Keratinocyte (primary cell): ENCODE data around the gene LHX4. TPM values are rescaled to one million over a fixed set of nuclear protein-coding genes. Genes with fewer than 3 reads are reported as not detected.

Source experiments
- DNase-seq: peaks from one replicate; pipeline ENCODE4 v3.0.0-alpha.2; 2011; ENCODE audit warnings: low read depth, missing footprints, low spot score
- FAIRE-seq: peaks from 2 replicates; lab custom pipeline; 2011; peaks lifted over from hg19 to GRCh38; lab: Jason Lieb, UNC
- H2AFZ ChIP-seq: 2 replicates; pipeline ENCODE4 v1.6.0; 2012; ENCODE audit warnings: low read length, control low read depth, inconsistent platforms; ENCODE audit not compliant: control insufficient read depth
- H3K27ac ChIP-seq: 2 replicates; pipeline ENCODE4 v1.5.1; 2011; ENCODE audit warnings: low read length; ENCODE audit not compliant: control insufficient read depth, insufficient read depth
- H3K27me3 ChIP-seq: 3 replicates; pipeline ENCODE4 v1.6.0; 2011; ENCODE audit warnings: low read length; ENCODE audit not compliant: control insufficient read depth, insufficient read depth; ENCODE audit errors: extremely low read depth
- H3K36me3 ChIP-seq, 2 experiments: 2 replicates in 1 of 2; 3 replicates in 1 of 2; pipeline ENCODE4 v1.5.1; 2011; ENCODE audit warnings: low read length in 2 of 2, mild to moderate bottlenecking in 1 of 2; ENCODE audit not compliant: control insufficient read depth in 2 of 2, insufficient read depth in 2 of 2; ENCODE audit errors: extremely low read depth in 1 of 2
- H3K4me1 ChIP-seq: 3 replicates; pipeline ENCODE4 v1.5.1; 2011; ENCODE audit warnings: low read length; ENCODE audit not compliant: control insufficient read depth, insufficient read depth; ENCODE audit errors: extremely low read depth
- H3K4me2 ChIP-seq: 3 replicates; pipeline ENCODE4 v1.6.0; 2011; ENCODE audit warnings: low read depth, low read length; ENCODE audit not compliant: control insufficient read depth, insufficient read depth; ENCODE audit errors: extremely low read depth
- H3K4me3 ChIP-seq, 3 experiments: fragments of 200-600 bp in 1 of 3; sonication (generic) in 1 of 3; 2 replicates in 2 of 3; 3 replicates in 1 of 3; pipeline ENCODE4 v1.5.1; 2011 to 2016; ENCODE audit warnings: low read length in 3 of 3, mild to moderate bottlenecking in 3 of 3, control low read depth in 2 of 3, inconsistent platforms in 1 of 3, low read depth in 1 of 3, mixed read lengths in 1 of 3, mixed run types in 1 of 3, moderate library complexity in 1 of 3; ENCODE audit not compliant: control insufficient read depth in 2 of 3, insufficient read depth in 2 of 3; ENCODE audit errors: extremely low read depth in 1 of 3
- H3K79me2 ChIP-seq: 2 replicates; pipeline ENCODE4 v1.6.0; 2012; ENCODE audit warnings: low read length; ENCODE audit not compliant: control insufficient read depth, insufficient read depth
- H3K9ac ChIP-seq: 3 replicates; pipeline ENCODE4 v1.6.0; 2011; ENCODE audit warnings: low read length; ENCODE audit not compliant: control insufficient read depth, insufficient read depth; ENCODE audit errors: extremely low read depth
- H3K9me1 ChIP-seq: 3 replicates; pipeline ENCODE4 v1.6.0; 2011; ENCODE audit warnings: low read length; ENCODE audit not compliant: control insufficient read depth, insufficient read depth; ENCODE audit errors: extremely low read depth
- H3K9me3 ChIP-seq: 2 replicates; pipeline ENCODE4 v1.5.1; 2012; ENCODE audit warnings: low read depth, low read length; ENCODE audit not compliant: control insufficient read depth
- H4K20me1 ChIP-seq: 3 replicates; pipeline ENCODE4 v1.6.0; 2011; ENCODE audit warnings: low read length; ENCODE audit not compliant: control insufficient read depth, insufficient read depth; ENCODE audit errors: extremely low read depth
- EZH2 ChIP-seq: IDR thresholded peaks from one replicate; pipeline ENCODE4 v1.6.1; 2012; ENCODE audit warnings: inconsistent platforms, mild to moderate bottlenecking, low read length, moderate library complexity
- dilution Hi-C: fragments of 300-500 bp; cut with MboI; formaldehyde crosslinking; loops from one replicate; pipeline ENCODE4 v1.7.0; 2020; ENCODE audit warnings: low sequenced_read_pairs; ENCODE audit not compliant: extremely low pct_ligation_motif_present
- polyA plus RNA-seq, 5 experiments: library from polyadenylated mRNA; depleted of rRNA in 3 of 5; stranded (reverse) in 3 of 5; stranded (forward) in 1 of 5; unstranded in 1 of 5; fragments of >200 nt; gene quantifications; 1 replicate in 1 of 5; 2 replicates in 3 of 5; 3 replicates in 1 of 5; pipeline versions ENCODE4 v1.2.1 to v1.2.3, GENCODE V29; 2011 to 2012; ENCODE audit warnings: missing spikeins in 2 of 5, low read depth in 1 of 5, low replicate concordance in 1 of 5
- TF ChIP-seq, protein P1 (sequence below), 3 experiments: IDR thresholded peaks in 1 of 3; conservative IDR thresholded peaks in 1 of 3; optimal IDR thresholded peaks in 1 of 3; 2 replicates in 2 of 3; 3 replicates in 1 of 3; pipeline versions ENCODE3 to v1.5.1; 2011; ENCODE audit warnings: low read length in 3 of 3, mild to moderate bottlenecking in 3 of 3, moderate library complexity in 2 of 3, control low read depth in 1 of 3, inconsistent platforms in 1 of 3; ENCODE audit not compliant: insufficient read depth in 2 of 3; ENCODE audit errors: extremely low read depth in 1 of 3

LHX4 gene
- polyA plus RNA-seq, 1 donor (not counting 4 experiments of a cell fraction or from before 2014, with no cell fraction given), result not detected

DNA sequence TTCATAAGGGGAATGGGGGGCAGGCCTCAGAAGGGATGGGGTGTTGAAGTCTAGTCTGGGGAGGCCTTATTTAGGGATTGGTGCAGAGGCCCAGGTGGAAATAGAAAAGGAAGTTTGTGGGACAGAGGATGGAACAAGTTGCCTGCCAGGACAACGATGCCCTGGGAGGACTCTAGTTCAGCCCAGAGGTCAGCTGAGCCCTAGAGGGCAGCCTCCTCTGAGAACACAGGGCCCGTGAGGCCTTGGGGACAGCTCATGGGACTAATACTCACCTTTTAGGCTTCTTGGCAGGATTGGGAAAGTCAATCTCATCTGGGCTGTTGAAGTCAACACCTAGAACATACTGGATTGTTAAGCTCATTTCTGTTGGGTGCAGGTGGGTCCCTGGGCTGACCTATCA is 43.0 kb downstream of the LHX4 start:
- peaks cover 12% of the 10 kb centered on the region in 2 experiments for H3K36me3 ChIP-seq
- no peak overlapping the region for H2AFZ ChIP-seq
- H3K9me3 ChIP-seq, result no peaks in the 10 kb centered on the region
- H3K4me2 ChIP-seq, result no peak overlapping the region
- DNase-seq (no peak), FAIRE-seq (no peak)
- no peak overlapping the region for H3K4me3 ChIP-seq
- H3K27me3 ChIP-seq, result no peaks in the 10 kb centered on the region
- dilution Hi-C loops, result no loop called here
- no peaks in the 10 kb centered on the region for H4K20me1 ChIP-seq
- TF ChIP-seq EZH2, result no peak
- H3K4me1 ChIP-seq, result peaks cover 15% of the 10 kb centered on the region
- H3K9ac ChIP-seq, result no peak overlapping the region
- H3K9me1 ChIP-seq, result peaks cover 5% of the 10 kb centered on the region
- no peaks in the 10 kb centered on the region for H3K79me2 ChIP-seq
- H3K27ac ChIP-seq, result no peak overlapping the region

DNA sequence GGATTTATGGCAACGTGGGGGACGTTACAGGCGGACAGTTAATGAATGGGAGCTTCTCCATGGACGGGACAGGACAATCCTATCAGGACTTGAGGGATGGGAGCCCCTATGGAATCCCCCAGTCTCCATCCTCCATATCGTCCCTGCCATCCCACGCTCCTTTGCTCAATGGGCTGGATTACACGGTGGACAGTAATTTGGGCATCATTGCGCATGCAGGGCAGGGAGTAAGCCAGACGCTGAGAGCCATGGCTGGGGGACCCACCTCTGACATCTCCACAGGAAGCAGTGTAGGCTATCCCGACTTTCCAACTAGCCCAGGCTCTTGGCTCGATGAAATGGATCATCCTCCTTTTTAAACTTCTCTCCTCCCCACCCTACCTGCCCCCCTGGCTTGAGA is 44.2 kb downstream of the LHX4 start:
- DNase-seq (no peak), FAIRE-seq (no peak)
- H3K9me3 ChIP-seq, result no peaks in the 10 kb centered on the region
- dilution Hi-C loops, result no loop called here
- H3K4me1 ChIP-seq, result peaks cover 15% of the 10 kb centered on the region
- peaks cover 15 to 16% of the 10 kb centered on the region in 2 experiments for H3K36me3 ChIP-seq
- TF ChIP-seq, protein P1, sequence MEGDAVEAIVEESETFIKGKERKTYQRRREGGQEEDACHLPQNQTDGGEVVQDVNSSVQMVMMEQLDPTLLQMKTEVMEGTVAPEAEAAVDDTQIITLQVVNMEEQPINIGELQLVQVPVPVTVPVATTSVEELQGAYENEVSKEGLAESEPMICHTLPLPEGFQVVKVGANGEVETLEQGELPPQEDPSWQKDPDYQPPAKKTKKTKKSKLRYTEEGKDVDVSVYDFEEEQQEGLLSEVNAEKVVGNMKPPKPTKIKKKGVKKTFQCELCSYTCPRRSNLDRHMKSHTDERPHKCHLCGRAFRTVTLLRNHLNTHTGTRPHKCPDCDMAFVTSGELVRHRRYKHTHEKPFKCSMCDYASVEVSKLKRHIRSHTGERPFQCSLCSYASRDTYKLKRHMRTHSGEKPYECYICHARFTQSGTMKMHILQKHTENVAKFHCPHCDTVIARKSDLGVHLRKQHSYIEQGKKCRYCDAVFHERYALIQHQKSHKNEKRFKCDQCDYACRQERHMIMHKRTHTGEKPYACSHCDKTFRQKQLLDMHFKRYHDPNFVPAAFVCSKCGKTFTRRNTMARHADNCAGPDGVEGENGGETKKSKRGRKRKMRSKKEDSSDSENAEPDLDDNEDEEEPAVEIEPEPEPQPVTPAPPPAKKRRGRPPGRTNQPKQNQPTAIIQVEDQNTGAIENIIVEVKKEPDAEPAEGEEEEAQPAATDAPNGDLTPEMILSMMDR (optimal IDR thresholded peaks at IDR 0.05 in 1 of 3, IDR thresholded peaks at IDR 0.05 in 1 of 3, conservative IDR thresholded peaks at IDR 0.05 in 1 of 3; ENCODE audit: extremely low read depth in 1 of 3, insufficient read depth in 2 of 3, low read length in 3 of 3), result no peak
- TF ChIP-seq EZH2, result no peak
- no peaks in the 10 kb centered on the region for H3K79me2 ChIP-seq
- peaks cover 5% of the 10 kb centered on the region for H3K9me1 ChIP-seq
- no peaks in the 10 kb centered on the region for H3K27me3 ChIP-seq
- no peak overlapping the region for H3K9ac ChIP-seq
- H3K4me3 ChIP-seq, result no peak overlapping the region
- no peak overlapping the region for H2AFZ ChIP-seq
- H3K27ac ChIP-seq, result no peak overlapping the region
- no peaks in the 10 kb centered on the region for H4K20me1 ChIP-seq
- no peak overlapping the region for H3K4me2 ChIP-seq

DNA sequence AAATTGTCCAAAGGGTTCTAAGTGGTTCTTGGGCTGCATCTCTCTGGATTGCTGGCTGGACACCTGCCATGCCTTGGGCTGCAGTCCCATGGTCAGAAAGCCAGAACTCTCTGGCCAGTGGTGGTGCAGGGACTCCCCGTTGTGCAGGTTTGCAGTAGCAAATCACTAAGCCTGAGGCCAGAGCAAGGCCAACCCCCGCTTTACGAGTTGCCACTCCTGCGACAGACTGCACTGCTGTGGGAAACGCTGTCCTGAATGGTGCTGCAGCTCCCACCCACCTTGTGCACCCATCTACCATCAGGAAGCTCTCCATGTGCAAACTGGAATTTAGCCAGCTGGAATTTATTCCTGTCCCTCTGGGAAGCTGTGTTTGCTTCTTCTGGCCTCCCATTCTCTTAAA is 45.7 kb downstream of the LHX4 start:
- H4K20me1 ChIP-seq, result no peaks in the 10 kb centered on the region
- FAIRE-seq (no peak), DNase-seq (no peak)
- H3K9me1 ChIP-seq, result peaks cover 5% of the 10 kb centered on the region
- no peak overlapping the region for H3K9ac ChIP-seq
- H3K4me1 ChIP-seq, result peaks cover 8% of the 10 kb centered on the region
- peaks cover 16 to 20% of the 10 kb centered on the region in 2 experiments for H3K36me3 ChIP-seq
- no peaks in the 10 kb centered on the region for H3K79me2 ChIP-seq
- H3K9me3 ChIP-seq, result no peaks in the 10 kb centered on the region
- no peaks in the 10 kb centered on the region for H3K27me3 ChIP-seq
- H3K27ac ChIP-seq, result no peak overlapping the region
- no peak overlapping the region for H2AFZ ChIP-seq
- no peak for TF ChIP-seq EZH2
- TF ChIP-seq, protein P1 (optimal IDR thresholded peaks at IDR 0.05 in 1 of 3, IDR thresholded peaks at IDR 0.05 in 1 of 3, conservative IDR thresholded peaks at IDR 0.05 in 1 of 3; ENCODE audit: extremely low read depth in 1 of 3, insufficient read depth in 2 of 3, low read length in 3 of 3), result no peak
- H3K4me3 ChIP-seq, result no peak overlapping the region
- dilution Hi-C loops, result no loop called here
- H3K4me2 ChIP-seq, result no peak overlapping the region
